Stimulated activated CD4-positive, alpha-beta T cell treated with anti-CD3 and anti-CD28 coated beads, Interleukin-4, amount 100 ng/mL, for 1 hour (primary cell): ENCODE measurements around the gene KDSR.

ENCODE experiments used
- DNase-seq: peaks from one replicate; pipeline ENCODE4 v3.0.0-alpha.2; 2020

KDSR gene

DNA sequence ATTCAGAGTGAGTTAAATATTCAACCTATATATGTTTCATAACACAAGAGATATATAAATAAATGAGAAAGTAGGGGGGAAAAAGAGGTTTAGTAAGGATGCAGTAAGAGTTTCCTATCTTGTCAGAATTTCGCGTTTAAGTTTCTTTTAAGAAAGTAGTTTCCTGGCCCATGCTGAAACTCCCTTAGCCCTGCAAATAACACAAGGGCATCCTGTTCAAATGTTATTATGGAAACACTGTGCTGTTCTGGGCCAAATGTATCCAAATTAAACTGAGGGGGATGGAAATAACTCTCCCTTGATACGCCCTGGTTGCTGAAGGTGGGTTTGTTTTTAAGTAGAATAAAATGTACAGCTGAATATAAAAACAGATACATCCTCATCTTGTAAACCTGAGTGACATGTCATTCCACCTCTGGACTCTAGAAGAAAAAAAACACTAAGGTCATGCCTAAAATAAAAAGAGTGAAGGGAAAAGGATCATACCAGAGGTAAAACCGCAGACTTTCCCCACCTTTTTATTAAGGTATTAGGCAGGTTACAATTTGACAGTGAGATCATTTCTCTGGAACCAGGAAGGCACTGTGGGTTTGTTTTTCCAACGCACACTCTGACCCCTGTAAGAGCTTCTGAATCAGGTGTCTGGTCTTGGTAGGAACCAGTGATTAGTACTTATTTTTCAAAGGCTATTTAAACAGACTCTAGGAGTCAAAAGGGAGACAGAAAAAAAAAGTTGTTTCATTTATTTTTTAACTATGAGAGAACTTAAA is 64.2 kb downstream of the KDSR start:
- no peak for DNase-seq

DNA sequence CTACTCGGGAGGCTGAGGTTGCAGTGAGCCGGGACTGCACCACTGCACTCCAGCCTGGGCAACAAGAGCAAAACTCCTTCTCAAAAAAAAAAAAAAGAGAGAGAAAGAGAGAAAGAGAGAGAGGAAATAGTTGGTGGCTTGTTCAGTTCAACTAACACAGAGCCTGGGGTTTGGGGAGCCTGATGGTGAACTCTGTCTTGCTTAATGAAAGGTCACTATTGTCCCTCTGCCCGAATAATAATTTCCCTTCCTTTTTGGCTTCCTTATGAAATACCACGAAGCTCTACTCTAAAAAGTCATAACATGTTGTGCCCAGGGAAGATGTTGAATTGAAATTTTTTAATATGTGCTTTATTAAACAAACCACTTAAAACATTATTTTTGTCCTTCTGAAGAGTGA is 64.8 kb downstream of the KDSR start:
- no peak for DNase-seq

DNA sequence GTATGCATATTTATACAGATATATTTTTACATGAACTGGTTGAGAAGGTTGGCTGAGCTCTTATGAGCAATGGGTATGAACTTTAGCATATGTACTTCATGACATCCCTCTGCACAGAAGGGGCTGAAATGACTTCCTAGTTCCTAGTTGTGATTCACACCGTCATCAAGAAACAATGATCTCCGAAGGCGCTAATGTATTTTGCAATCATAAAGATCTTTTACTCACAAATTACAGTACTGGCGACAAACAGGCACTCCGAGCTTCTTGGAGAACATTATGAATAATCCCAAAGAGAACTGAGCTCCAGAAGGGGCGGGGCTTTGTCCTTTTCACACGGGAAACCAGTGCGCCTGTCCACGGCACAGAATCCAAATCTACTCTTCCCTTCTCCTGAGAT is 65.6 kb downstream of the KDSR start:
- DNase-seq, result no peak

DNA sequence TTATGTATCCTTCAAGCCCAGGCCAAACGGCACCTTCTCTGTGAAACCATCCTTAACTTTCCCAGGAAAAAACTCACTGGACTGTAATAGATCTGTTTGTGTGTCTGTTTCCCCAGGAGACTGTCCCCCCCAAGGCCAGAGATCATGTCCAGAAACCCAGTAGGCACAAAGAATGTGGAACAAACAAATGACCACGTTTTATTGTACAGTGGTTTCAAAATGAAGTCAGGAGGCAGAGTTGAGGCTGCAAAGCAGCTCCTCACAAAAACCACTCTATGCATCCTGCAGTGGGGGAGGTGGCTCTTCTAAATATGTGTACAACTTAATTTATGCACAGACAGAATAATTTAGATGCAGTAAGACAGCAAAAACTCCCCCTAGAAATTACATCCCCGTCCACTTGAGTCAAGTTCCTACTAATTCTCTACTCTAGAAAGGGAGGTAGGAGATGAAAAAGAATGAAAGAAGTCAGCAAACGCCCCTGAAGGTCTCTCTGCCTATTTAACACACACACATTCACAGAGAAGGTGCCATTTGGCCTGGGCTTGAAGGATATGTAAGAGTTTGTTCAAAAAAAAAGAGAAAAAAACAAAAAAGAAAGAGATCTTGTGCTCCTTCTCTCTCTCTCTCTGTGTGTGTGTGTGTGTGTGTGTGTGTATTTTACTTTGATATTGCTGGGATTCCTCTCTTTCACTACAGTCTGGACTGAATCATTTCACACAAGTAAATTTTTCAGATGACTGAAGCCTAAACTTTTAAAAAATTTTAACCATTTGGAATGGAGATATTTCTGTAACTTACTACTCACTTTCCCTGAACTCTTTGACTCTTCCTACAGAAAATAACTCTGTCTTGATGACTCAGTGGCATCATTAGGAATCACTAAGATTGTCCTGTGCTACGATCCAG is 66.9 kb downstream of the KDSR start:
- DNase-seq, result no peak

DNA sequence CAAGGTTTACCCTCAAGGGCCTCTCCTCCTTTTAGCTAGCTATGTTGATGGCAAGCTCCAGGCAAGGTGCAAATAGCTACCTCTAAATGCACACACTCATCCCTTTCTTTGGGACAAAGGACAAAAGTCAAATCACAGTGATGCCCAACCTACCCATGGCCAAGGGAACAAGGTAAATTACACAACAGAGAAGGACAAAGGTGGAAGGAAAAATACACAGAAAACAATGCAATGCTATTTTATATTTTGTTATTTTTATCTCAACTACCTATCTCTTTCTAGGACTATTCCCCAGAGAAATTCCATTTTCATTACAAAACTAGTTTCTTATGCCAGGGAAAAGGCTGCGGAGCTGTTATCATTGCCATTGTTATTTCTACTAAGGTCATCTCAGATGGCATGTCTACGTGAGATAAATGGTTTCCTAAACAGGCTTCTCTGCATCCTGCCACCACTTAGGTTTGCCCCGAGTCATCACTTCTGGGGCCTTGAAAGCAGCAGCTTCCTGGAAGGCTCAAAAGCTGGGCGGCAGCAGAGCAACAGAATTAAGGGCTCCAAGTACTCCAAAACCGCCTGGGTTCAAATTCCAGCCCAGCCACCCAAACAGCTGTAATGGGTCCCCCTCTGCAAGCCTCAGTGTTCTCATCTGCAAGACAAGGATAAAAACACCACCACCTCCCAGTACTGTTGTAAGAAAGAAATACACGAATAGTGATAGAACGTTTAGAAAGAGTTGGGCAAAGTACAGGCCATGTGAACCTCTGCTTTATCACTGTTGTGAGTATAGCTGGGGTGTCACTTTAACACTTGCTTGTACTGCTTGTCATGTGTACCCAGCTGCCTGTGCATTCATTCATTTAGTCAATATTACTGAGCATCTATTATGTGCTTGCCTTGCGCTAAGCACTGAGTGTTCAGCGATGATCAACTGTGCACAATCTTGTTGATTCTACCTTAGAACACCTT is 68.3 kb downstream of the KDSR start:
- DNase-seq, result no peak

DNA sequence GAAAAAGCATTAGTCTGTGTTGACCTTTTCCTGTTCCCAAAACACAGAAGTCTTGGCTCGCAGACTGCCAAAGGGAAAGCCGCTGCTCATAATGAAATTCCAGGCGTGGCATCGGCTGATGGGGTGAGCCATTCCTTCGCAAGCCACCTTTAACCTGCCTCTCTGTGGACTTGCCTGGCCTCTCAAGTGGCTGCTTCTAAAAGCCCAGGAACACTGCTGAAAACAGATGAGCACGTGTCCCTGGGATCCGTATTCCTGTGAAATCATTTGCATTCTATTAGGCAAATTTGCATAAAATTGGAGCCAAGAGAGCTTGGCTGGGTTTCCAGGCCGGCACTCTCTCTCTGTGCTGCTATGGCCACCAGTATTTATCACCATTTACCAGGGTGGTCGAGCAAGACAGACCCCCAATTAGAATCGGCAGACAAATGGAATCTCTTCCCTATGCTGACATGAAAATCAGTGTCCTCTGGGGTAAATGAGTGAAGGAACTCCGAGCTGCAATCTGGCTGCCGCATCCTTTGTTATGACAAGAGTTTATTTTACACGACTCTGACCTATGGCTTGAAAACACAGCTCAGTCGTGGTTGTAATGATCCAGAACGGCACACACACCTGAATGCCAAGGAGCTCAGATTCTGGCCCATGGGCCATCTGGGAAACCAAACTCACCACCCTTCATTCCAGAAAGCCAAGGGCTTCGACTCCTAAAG is 69.2 kb downstream of the KDSR start:
- DNase-seq, result no peak

DNA sequence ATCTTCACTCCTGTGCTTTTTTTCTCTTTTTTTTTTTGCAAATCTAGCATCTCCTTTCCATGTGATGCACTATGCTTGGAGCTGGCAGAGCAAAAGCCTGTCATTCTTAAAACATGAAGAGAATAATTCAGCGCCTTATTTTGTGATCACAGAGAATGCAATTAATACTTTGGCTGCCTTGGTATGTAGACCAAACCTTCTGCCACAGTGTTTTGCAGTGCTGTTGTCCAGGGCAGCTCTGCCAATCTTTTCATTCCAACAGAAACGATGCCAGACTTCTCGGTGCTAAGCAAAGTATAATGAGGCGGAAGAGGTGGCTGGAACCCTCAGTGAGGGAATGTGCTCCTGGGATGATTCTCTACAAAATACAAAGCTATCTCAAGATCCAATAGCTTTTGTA is 73.1 kb downstream of the KDSR start:
- no peak for DNase-seq

DNA sequence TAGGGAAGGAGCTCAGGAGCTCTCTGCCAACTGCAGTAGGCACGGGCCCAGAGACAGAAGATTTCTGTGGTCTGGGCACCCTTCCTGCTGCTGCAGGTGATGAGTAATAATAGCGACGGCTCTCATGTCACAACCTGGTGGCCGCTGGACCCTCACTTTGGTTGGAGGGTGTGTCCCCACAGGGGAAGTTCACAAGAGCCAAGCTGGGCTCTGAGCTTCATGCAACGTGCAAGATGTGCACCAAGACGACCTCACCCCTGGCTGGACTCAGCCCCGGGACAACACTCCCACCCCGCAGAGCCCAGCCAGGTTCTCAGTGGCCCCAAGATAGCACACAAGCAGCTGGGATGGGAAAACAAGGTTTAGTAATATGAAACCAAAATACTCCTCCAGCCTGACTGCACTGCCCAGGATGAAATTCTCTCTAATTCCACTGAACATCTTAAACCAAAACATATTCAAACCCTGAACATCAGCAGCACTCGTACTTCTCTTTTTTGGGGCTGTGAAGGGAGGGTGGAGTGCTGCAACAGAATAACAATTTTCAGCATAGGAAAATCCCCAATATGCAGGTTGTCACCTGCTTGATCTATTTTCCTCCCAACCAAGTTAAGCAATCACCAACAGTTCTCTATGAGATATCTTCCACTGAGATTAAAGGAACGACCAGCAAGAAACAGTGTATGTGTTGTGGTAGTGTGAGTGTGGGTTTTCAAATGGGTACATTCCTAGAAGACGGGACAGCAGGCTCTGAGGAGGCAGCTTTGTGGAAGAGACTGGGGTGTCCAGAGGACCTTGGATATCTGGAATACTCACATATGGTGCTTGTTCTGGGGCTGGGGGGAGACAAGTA is 73.9 kb downstream of the KDSR start:
- DNase-seq, result no peak

DNA sequence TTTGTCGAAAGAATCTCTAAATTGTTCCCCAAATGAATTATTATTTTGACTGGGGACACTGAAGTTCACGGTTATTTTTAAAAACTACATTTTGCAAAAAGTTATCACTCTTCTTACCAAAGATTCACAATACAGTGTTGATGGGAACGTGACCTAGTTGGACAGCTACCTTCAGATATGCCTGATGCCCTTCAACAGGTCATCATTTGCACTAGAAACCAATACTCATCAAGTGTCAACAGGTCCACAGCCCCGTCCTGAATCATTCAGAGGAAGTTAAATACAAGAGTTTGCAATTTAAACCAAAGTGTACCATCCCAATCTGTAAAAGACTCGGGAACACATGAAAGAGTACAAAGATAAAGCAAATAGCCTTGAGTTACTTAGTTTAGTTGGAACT is 75.7 kb downstream of the KDSR start:
- DNase-seq, result no peak

DNA sequence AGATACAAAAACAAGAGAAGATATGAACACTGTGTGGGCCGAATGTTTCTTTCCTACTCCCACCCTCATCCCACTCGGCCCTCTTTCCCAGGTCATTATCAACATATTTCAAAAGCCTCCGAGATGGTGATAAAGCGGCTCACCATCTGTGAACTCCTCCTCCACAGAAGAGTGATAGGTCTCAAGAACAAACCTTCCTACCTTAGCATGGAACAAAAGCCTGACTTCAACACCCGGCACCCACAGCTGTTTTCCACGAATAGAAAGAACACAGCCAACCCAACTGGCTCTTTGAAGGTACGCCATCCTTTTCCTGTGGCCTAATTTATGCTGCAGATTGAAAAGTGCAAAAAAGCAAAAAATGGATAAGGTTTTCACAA is 76.2 kb downstream of the KDSR start:
- DNase-seq, result no peak

DNA sequence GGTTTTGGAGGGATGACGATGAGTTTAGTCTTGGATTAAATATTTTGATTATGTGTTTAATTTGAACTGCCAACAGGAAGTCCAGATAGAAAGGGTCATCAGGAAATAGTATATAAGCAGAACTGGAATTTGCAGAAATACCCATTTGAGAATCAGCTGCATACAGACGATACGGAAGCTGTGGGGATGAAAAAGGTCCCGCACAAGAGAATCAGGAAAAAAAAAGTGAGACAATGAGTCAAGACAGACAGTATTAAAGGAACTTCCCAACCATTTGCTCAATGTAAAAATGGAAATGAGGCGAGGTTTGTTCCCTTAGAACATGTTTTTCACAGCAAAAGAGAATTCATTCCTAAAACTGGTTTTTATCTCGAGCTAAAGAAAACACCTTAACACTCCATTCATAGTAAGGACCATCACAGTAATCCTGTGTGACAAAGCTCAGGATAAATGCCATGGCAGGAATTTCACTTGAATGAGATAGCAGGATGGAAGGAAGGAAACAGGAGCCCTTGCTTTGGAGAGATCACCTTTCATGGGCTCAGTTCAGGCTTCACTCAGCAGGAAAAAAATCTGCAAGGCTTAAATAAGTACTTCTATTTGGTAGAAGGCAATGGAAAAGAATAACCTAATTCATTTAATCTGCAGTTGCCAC is 76.7 kb downstream of the KDSR start:
- DNase-seq, result no peak

DNA sequence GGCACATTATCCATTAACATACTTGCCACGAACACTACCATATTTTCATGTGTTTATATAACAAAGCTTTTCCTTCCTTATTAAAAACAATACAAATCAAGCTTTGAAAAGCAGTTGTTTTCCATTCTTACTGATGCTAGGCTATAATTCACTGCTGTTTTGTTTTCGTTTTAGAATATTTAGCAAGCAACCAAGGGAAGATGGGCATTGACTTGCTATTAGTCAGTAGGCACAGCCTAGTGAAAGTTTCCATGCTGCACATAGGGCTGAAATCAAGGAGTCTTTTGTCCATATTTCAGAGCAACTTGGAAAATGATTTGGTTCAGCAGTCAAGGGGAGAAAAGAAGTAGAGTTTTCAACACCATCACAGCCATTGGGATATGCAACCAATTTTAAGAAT is 78.7 kb downstream of the KDSR start:
- DNase-seq, result no peak

DNA sequence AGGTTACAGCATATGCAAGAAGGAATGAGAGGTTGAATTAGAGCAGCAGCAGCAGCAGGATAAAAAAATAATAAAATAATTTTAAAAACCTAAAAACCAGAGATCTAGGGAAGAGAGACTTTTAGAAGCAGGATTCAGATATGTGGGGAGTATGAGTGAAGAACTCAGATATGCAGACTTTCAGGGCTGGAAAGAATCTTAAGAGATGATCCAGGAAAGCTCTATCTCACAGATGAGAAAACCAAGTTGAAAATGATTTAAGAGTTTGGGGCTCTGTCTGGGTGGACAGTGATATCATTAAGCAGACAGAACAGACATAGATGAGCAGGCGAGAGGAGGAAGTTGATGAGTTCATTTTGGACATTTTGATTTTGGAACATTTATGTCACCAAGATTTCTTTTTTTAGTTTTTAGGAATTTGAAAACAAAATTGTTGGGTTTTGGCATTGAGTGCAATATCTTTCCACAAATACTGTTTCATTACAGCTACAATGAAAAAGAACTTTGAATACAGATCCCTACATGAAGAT is 79.2 kb downstream of the KDSR start:
- DNase-seq, result no peak

DNA sequence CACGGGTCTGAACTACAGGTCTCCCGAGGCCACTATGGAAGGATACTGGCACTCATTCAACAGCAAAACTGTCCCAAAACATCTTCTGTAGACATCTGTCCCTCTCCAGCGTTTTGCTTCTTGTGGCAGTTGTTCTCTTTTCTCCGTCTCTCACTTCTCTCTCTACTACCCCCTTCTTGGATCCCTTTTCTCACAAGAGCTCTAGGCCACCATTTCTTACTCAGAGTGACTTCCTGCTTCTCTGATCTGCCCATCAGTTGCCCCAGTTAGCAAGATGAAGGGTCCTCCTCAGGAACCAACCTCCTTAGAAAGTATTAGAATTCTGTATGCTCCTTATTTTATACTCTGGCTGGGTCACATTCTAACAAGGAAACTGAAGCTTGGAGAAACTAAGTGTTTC is 80.1 kb downstream of the KDSR start:
- DNase-seq, result no peak

DNA sequence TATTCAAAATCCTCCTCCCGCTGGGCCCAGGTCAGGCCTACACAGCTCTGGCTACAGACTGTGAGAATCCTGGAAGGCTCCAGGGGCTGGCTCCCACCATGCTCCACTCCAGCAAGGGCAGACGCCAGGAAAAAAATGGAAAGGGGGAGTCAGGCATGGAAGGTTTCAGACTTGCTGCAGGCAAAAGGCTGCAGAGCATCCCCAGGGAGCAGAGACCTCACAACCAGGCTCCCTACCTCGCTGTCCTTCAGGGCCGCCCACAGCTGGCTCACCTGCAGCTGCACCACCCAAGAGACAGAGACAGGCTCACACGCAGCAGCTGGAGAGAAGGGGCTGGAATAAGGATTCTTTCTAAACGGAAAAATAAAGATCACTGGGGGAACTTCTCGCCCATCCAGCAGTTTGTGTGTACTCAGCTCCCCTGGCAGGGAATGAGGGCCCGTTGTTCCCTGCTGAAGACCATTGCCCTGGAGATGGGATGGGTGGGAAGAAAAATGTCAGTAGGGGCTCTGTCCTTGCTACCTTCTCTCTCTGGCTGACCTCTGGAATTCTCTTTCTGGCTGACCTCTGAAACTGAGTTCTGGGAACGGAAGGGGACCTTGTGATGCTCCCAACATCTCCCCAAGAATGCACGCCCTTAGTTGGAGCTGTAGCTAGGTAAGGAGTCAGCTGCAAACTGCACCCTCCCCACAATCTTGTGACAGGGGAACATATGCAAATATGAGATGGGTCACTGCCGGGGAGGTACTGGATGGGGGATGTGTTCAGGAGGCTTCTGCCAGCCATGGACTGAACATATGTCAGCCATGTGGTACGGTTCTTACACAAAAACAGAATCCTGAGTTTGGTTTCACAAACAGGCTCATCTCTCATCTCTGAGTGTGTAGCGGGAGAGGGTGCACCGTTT is 81.9 kb downstream of the KDSR start:
- no peak for DNase-seq

DNA sequence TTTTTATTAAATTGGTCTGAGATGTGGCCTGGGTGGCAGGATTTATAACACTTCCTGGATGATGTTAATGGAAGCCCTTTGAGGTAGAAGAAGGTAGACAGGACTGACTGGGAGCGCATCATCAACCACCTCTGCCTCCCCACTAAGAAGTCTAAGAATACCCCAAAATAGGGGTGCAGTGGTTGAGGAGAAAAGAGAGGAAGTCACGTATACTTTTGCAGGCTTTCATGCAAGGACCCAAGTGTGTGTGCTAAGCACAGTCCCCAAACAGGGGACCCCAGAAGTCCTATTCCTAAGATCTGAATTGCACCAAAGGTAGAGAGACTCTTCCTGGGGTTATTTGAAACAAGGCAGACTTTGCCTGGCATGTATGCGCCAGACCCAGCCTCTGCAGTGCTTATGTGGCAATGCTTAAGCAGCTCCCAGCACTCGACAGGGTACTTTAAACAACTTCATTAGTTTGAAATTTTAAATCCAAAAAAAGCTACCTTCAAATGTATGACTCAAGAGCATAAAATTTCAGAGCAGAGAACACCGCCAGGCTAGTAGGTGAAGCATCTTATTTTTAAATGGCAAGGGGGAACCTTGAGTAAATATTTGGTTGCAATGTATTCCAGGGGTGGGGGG is 82.7 kb downstream of the KDSR start:
- DNase-seq, result no peak

DNA sequence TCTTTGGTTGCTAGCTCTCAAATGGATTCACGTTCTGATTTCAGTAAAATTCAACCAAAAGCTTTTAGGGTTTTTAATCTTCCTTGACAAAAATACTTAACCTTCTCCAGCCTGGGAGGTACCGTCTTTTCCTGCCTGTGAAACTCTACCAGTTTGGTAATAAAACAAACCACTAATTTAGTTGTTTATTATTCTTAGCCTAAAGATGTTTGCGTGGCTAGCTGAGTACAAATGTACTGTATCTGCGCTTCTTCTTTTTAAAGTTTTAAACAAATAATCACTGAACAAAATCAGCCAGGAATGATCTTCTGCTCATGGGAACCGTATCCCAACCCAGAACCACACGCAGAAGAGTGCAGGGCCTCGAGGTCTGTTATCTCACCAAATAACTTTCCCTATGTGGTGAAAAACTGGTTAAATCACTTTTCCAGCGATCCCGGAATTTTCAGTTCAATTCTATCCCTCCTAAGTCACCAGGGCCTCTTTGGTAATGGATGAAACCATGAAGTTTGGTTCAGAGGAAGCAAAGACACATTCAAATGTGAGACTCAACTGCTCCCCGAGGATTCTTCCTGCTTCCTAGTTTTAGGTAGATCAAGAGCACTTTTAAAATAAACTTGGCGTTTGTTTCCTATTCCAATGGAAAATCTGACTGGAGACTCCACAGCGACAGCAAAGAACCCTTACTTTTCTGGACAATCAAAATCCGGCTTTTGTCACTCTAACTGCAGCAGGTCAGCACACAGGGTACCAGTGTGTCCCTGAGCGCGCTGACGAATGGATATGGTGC is 83.5 kb downstream of the KDSR start:
- no peak for DNase-seq

DNA sequence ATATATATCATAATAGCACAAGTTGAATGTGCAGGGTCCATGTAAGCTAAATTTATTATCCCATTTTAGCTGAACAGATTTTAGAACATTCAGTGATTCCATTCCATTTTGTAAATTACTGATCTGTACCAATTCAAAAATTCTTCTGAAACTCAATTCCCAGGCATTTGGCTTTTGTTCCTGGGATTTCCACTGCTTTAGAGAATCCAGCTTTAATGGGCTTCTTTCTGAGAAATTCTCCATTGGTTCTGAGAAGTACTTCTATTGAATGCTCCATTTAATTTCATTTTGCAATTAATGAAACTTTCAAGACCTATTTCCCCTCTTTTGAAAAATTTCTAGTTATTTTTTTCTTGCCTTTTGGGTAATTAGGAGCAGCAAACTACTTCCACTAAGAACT is 84.2 kb downstream of the KDSR start:
- no peak for DNase-seq
